Duodenal mucosa (tissue), 2 donors: ENCODE measurements around the gene SLC25A6.
"Not testable (repeated sequence)": the region's sequence is repeated elsewhere in the genome, so short reads cannot be mapped to it uniquely, and the experiment has no call there.

Experiments
- H3K27ac ChIP-seq: one replicate; pipeline ENCODE4 v1.7.0; 2013; ENCODE audit warnings: low read depth, low read length
- H3K27me3 ChIP-seq, 2 donors: one replicate each; pipeline ENCODE4 v1.7.0; 2013; ENCODE audit warnings: low read length in 2 of 2, control low read depth in 1 of 2; ENCODE audit not compliant: insufficient read depth in 2 of 2, control insufficient read depth in 1 of 2
- H3K36me3 ChIP-seq, 2 donors: one replicate each; pipeline ENCODE4 v1.7.0; 2013; ENCODE audit warnings: low read length in 2 of 2, control low read depth in 1 of 2; ENCODE audit not compliant: insufficient read depth in 2 of 2, control insufficient read depth in 1 of 2
- H3K4me1 ChIP-seq, 2 donors: one replicate each; pipeline ENCODE4 v1.7.0; 2013; ENCODE audit warnings: low read length in 2 of 2, control low read depth in 1 of 2; ENCODE audit not compliant: insufficient read depth in 2 of 2, control insufficient read depth in 1 of 2
- H3K4me3 ChIP-seq, 2 donors: one replicate each; pipeline ENCODE4 v1.7.0; 2013; ENCODE audit warnings: low read length in 2 of 2, low read depth in 1 of 2
- H3K9ac ChIP-seq, 2 donors: one replicate each; pipeline ENCODE4 v1.7.0; 2013; ENCODE audit warnings: low read length in 2 of 2, low read depth in 1 of 2
- H3K9me3 ChIP-seq, 2 donors: one replicate each; pipeline ENCODE4 v1.7.0; 2013; ENCODE audit warnings: low read length in 2 of 2, control low read depth in 1 of 2; ENCODE audit not compliant: control insufficient read depth in 1 of 2

SLC25A6 gene

GRCh38 chrX:1355131-1356046 lies 36.5 kb downstream of the SLC25A6 start:
- Histone ChIP-seq H3K27ac (no peak overlapping the region), H3K36me3 (no peaks in the 10 kb centered on the region), H3K4me1 (no peaks in the 10 kb centered on the region), H3K4me3 (no peak overlapping the region), H3K9me3 (peaks cover 3 to 4% of the 10 kb centered on the region in 2 donors), H3K9ac (no peak overlapping the region), H3K27me3 (no peaks in the 10 kb centered on the region)

- Histone ChIP-seq H3K9ac (no peak overlapping the region), H3K4me1 (no peaks in the 10 kb centered on the region), H3K4me3 (no peak overlapping the region), H3K27ac (no peak overlapping the region), H3K9me3 (peaks cover 3 to 4% of the 10 kb centered on the region in 2 donors), H3K36me3 (no peaks in the 10 kb centered on the region), H3K27me3 (no peaks in the 10 kb centered on the region)
Measured at GRCh38 chrX:1354036-1355019, 37.6 kb downstream of the SLC25A6 start.

GRCh38 chrX:1351981-1352714 lies 39.8 kb downstream of the SLC25A6 start:
- no peaks in the 10 kb centered on the region for H3K9me3 ChIP-seq
- no peaks in the 10 kb centered on the region for H3K27me3 ChIP-seq
- no peaks in the 10 kb centered on the region for H3K4me1 ChIP-seq
- H3K9ac ChIP-seq = no peak overlapping the region
- no peak overlapping the region for H3K4me3 ChIP-seq
- H3K36me3 ChIP-seq = no peaks in the 10 kb centered on the region
- H3K27ac ChIP-seq = no peak overlapping the region

GRCh38 chrX:1349606-1350005 lies 42.3 kb downstream of the SLC25A6 start:
- H3K9me3 ChIP-seq, H3K4me1 ChIP-seq, H3K9ac ChIP-seq, H3K4me3 ChIP-seq, H3K27ac ChIP-seq, H3K36me3 ChIP-seq, H3K27me3 ChIP-seq: not testable (repeated sequence)

- Histone ChIP-seq H3K4me3 (no peak overlapping the region), H3K9me3 (peaks cover 3 to 9% of the 10 kb centered on the region in 2 donors), H3K9ac (no peak overlapping the region), H3K27ac (no peak overlapping the region), H3K27me3 (no peaks in the 10 kb centered on the region), H3K36me3 (no peaks in the 10 kb centered on the region), H3K4me1 (peaks cover 4% of the 10 kb centered on the region in 2 donors)
Measured at GRCh38 chrX:1341545-1342184, 50.2 kb downstream of the SLC25A6 start.

GRCh38 chrX:1336948-1337779 lies 54.7 kb downstream of the SLC25A6 start:
- no peaks in the 10 kb centered on the region for H3K36me3 ChIP-seq
- H3K9ac ChIP-seq = peak overlapping the region; percentile 30 to 41

GRCh38 chrX:1336331-1336943 lies 55.5 kb downstream of the SLC25A6 start, which contains the start of gene IL3RA:
Gene IL3RA (plus strand): TSS chrX:1336785. CDS start chrX:1341766, 4,981 bp downstream.
- Histone ChIP-seq H3K27ac (peak within 1 kb of the TSS; percentile 4), H3K4me3 (peak within 1 kb of the TSS; percentile 60 to 65)

More at GRCh38 chrX:1336948-1337779, 54.7 kb downstream of the SLC25A6 start:
- Histone ChIP-seq H3K9me3 (peaks cover 3 to 9% of the 10 kb centered on the region in 2 donors), H3K27me3 (no peaks in the 10 kb centered on the region), H3K4me3 (peak overlapping the region; percentile 60 to 65), H3K27ac (peak overlapping the region; percentile 4), H3K4me1 (peaks cover 5 to 7% of the 10 kb centered on the region in 2 donors)

More at GRCh38 chrX:1336331-1336943, 55.5 kb downstream of the SLC25A6 start, which contains the start of gene IL3RA:
- Histone ChIP-seq H3K36me3 (no peaks in the 10 kb centered on the region), H3K27me3 (no peaks in the 10 kb centered on the region), H3K9me3 (peaks cover 3 to 9% of the 10 kb centered on the region in 2 donors), H3K9ac (peak within 1 kb of the TSS; percentile 30 to 41), H3K4me1 (peaks cover 5 to 7% of the 10 kb centered on the region in 2 donors)
